GM21423 (cell line): ENCODE results near the gene MINK1.
"Not testable (repeated sequence)": the region's sequence is repeated elsewhere in the genome, so short reads cannot be mapped to it uniquely, and the experiment has no call there.

Experiments
- ATAC-seq: cut with Tn5 transposase; IDR thresholded peaks from one replicate; pipeline ENCODE4 v1.9.1; 2021; ENCODE audit warnings: mild to moderate bottlenecking, moderate library complexity; ENCODE audit not compliant: unreplicated experiment

The MINK1 gene

DNA sequence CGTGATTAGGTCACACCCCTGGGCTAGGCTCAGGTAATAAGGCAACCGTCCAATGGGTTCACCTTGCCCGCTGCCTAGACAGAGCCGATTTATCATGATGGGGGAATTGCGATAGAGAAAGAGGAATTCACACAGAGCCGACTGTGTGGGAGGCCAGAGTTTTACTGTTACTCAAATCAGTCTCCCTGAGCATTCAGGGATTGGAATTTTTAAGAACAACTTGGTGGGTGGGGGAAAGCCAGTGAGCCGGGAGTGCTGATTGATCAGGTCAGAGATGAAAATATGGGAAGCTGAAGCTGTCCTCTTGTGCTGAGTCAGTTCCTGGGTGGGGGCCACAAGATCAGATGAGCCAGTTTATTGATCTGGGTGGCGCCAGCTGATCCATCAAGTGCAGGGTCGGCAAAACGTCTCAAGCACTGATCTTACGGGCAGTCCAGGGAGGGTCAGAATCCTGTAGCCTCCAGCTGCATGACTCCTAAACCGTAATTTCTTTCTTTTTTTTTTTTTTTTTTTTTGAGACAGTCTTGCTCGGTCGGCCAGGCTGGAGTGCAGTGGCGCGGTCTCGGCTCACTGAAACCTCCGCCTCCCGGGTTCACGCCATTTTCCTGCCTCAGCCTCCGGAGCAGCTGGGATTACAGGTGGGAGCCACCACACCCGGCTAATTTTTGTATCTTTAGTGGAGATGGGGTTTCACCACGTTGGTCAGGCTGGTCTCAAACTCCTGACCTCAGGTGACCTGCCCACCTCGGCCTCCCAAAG is 93.6 kb downstream of the MINK1 start:
- ATAC-seq = not testable (repeated sequence)

DNA sequence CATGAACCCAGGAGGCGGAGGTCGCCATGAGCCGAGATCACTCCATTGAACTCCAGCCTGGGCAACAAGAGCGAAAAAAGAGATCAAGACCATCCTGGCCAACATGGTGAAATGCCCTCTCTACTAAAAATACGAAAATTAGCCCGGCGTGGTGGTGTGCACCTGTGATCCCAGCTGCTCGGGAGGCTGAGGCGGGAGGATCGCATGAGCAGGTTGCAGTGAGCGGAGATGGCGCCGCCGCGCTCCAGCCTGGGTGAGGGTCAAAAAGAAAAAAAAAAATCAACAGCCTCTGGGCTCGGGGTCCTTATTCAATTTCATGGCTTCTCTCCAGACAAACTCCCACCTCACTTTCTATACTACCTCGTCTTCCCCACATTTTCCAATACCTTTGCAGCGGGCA is 95.7 kb downstream of the MINK1 start:
- ATAC-seq = no peak

- ATAC-seq = no peak
Observed at GRCh38 chr17:4931963-4932362, 98.8 kb downstream of the MINK1 start, which contains the start of gene GP1BA. Gene GP1BA, plus strand, starts transcription at chr17:4932277. Its CDS starts 328 bp downstream, at chr17:4932605.

- no peak for ATAC-seq
Observed at GRCh38 chr17:4932756-4933155, 99.6 kb downstream of the MINK1 start.

- ATAC-seq = no peak
Observed at GRCh38 chr17:4933646-4934045, 100.5 kb downstream of the MINK1 start.

DNA sequence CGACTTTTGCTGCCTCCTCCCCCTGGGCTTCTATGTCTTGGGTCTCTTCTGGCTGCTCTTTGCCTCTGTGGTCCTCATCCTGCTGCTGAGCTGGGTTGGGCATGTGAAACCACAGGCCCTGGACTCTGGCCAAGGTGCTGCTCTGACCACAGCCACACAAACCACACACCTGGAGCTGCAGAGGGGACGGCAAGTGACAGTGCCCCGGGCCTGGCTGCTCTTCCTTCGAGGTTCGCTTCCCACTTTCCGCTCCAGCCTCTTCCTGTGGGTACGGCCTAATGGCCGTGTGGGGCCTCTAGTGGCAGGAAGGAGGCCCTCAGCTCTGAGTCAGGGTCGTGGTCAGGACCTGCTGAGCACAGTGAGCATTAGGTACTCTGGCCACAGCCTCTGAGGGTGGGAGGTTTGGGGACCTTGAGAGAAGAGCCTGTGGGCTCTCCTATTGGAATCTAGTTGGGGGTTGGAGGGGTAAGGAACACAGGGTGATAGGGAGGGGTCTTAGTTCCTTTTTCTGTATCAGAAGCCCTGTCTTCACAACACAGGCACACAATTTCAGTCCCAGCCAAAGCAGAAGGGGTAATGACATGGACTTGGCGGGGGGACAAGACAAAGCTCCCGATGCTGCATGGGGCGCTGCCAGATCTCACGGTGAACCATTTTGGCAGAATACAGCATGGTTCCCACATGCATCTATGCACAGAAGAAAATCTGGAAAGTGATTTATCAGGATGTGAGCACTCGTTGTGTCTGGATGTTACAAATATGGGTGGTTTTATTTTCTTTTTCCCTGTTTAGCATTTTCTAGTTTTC is 101.2 kb downstream of the MINK1 start:
- no peak for ATAC-seq

GRCh38 chr17:4935650-4936049 is 102.5 kb downstream of the MINK1 start:
- ATAC-seq = no peak

DNA sequence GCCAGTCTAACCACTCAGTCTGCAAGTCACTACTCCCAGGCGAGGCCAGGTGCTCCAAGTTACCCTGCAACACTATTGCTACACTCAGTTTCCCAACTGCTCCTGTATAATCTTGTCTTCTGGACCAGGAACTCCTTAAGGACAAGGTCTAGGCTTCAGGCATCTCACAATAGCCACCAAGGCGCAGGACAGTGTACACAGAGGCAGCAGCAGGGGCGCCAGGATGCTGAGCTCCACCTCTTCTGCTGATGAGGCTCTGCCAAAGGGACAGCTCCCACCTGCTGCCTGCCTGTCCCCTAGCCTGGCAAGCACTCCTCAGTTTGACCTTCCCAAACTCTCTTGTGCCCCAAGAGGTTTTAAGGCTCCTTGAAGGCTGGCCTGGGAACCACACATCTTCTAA is 103.3 kb downstream of the MINK1 start:
- no peak for ATAC-seq

DNA sequence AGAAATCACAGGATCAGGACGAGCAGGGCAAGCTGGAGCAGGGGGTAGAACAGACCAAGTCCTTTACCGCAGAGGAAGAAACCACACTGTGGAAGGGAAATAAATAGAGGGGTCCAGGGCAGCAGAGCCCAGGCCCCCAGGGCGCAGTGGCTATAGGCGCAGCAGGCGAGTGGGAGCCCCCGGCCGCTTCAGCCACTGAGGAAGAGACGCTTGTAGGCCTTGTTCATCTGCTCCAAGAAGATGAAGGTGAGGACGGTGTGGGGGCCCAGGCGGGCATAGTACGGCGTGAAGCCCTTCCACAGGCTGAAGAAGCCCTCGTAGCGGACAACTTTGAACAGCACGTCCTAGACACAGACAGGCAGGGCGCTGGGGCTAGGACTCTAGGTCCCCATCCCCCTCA is 104.4 kb downstream of the MINK1 start:
- no peak for ATAC-seq

DNA sequence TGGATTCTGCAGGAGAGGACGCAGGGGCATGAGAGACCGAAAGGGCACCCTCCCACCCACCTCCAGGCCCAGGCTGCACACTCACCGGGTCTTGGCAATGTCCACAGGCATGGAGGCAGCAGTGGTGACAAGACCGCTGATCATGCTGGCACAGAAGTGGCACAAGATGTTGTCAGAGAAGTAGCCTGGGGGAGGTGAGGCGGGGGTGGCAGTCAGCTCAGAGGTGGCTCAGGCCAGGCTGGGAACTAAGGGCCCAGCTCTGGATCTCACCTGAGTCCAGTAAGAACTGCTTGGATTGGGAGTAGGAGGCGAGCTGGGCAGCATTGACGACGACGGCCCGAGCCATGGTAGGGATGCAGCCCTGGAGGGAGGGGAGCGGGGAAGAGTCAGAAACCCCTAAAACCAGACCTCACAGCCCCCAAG is 104.9 kb downstream of the MINK1 start:
- ATAC-seq = no peak

DNA sequence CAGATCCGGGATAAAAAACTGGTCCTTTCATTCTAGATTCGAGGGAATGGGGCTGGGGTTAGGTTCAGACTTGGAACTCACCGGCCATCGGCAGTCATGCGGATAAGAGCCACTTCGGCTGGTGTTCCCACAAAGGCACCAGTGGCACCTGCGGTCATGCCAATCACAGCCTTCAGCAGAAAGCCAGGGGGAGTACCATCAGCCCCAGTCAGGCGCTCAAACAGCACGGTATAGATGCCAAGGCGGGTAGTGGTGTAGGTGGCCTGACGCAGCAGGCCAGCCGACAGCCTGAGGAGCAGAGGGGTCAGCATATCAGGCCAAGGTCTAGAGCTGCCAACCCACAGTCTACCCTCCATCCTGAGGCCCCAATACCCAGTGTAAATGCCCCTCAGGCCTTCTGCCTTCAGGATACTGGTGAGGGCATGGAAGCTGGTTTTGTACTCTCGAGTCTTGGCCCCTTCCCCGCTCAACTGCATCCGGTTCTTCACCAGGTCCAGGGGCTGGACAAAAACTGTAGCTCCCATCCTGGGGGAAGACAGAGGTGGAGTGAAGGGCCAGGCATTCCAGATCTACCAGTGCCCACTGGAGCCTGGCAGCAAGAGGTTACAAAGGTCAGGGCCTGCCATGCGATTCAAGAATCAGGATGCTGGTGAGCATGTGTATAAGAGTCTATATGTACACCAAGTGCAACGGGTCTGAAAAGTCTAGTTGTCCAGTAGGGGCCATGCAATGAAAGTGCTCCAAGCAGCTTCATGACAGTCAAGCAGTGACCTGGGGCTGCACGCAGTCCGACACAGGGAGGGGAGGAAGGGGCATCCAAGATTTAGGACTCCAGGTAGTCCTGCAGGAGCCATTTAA is 105.8 kb downstream of the MINK1 start:
- no peak for ATAC-seq

GRCh38 chr17:4939546-4939795 is 106.3 kb downstream of the MINK1 start:
- ATAC-seq = no peak

- peak; percentile 76 for ATAC-seq
Observed at GRCh38 chr17:4939796-4940554, 106.8 kb downstream of the MINK1 start, which contains the start of the genes RNF167 and SLC25A11. Gene RNF167, plus strand, starts transcription at chr17:4940268. Its CDS starts 642 bp downstream, at chr17:4940910. Gene SLC25A11, minus strand, starts transcription at chr17:4940046. Its CDS starts 136 bp downstream, at chr17:4939910.

GRCh38 chr17:4940555-4941318 is 107.6 kb downstream of the MINK1 start:
- ATAC-seq = no peak

DNA sequence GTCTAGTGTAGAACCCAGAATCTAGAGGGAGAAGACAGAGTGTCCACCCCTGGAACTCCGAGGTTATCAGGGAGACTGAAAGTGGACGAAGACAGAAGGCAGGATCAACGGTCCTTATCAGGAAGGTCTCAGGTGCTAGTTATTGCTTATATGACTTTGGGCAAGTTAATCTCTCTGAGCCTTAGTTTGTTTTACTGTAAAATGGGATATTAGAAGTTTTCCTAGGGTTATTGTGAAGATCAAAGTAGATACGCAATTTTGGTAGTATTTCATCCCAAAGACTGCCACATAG is 108.1 kb downstream of the MINK1 start:
- ATAC-seq = no peak

- ATAC-seq = no peak
Observed at GRCh38 chr17:4942760-4943508, 109.8 kb downstream of the MINK1 start.

GRCh38 chr17:4944163-4944553 is 111.0 kb downstream of the MINK1 start:
- ATAC-seq = no peak

GRCh38 chr17:4944554-4945175 is 111.5 kb downstream of the MINK1 start:
- ATAC-seq = no peak
